ENCODE data around the gene ADK.
"Not testable (repeated sequence)": the region's sequence is repeated elsewhere in the genome, so short reads cannot be mapped to it uniquely, and the experiment has no call there.

Gene ADK

GRCh38 chr10:74150990-74151878 lies at the start of gene ADK:
Gene ADK (plus strand): TSS chr10:74151221. CDS start chr10:74151279, 58 bp downstream.
- peak; percentile 100 for DNase-seq

- DNase-seq = no peak
Observed at GRCh38 chr10:74103560-74104258, 47.3 kb upstream of the ADK start.

- no peak for DNase-seq
Observed at GRCh38 chr10:74104480-74104879, 46.5 kb upstream of the ADK start.

GRCh38 chr10:74104996-74105395 lies 46.0 kb upstream of the ADK start:
- DNase-seq = no peak

GRCh38 chr10:74107391-74107790 lies 43.6 kb upstream of the ADK start:
- DNase-seq = no peak

- DNase-seq = no peak
Observed at GRCh38 chr10:74109452-74109851, 41.6 kb upstream of the ADK start.

GRCh38 chr10:74110120-74110519 lies 40.9 kb upstream of the ADK start:
- no peak for DNase-seq

GRCh38 chr10:74111799-74112198 lies 39.2 kb upstream of the ADK start:
- no peak for DNase-seq

GRCh38 chr10:74113546-74113945 lies 37.5 kb upstream of the ADK start:
- no peak for DNase-seq

- no peak for DNase-seq
Observed at GRCh38 chr10:74114041-74114448, 37.0 kb upstream of the ADK start.

GRCh38 chr10:74117738-74118137 lies 33.3 kb upstream of the ADK start:
- DNase-seq = no peak

- DNase-seq = no peak
Observed at GRCh38 chr10:74118804-74119203, 32.2 kb upstream of the ADK start.

GRCh38 chr10:74120911-74121310 lies 30.1 kb upstream of the ADK start:
- DNase-seq = no peak

- DNase-seq = no peak
Observed at GRCh38 chr10:74121368-74121767, 29.7 kb upstream of the ADK start.

GRCh38 chr10:74122060-74122459 lies 29.0 kb upstream of the ADK start:
- no peak for DNase-seq

- DNase-seq = no peak
Observed at GRCh38 chr10:74123081-74123480, 27.9 kb upstream of the ADK start.

GRCh38 chr10:74133923-74134820 lies 16.8 kb upstream of the ADK start:
- DNase-seq = no peak

- no peak for DNase-seq
Observed at GRCh38 chr10:74135452-74135851, 15.6 kb upstream of the ADK start.

- no peak for DNase-seq
Observed at GRCh38 chr10:74137992-74138391, 13.0 kb upstream of the ADK start.

GRCh38 chr10:74138596-74138995 lies 12.4 kb upstream of the ADK start:
- not testable (repeated sequence) for DNase-seq

- no peak for DNase-seq
Observed at GRCh38 chr10:74139981-74140380, 11.0 kb upstream of the ADK start.

- DNase-seq = no peak
Observed at GRCh38 chr10:74140553-74140952, 10.5 kb upstream of the ADK start.

GRCh38 chr10:74145133-74145532 lies 5.9 kb upstream of the ADK start:
- DNase-seq = no peak

Measured in activated T-cell treated with anti-CD3 and anti-CD28 coated beads, Interleukin-2, amount 50 U/mL, for 48 hours (primary cell).